Measurements from ENCODE around the gene TMEM129.
A peak's percentile ranks its signal among the peaks of the same experiment; 100 is the strongest.

TMEM129 gene

GRCh38 chr4:1746919-1747602, 25.9 kb upstream of the TMEM129 start:
- no peak for TF ChIP-seq CTCF (IDR thresholded peaks at IDR 0.05; ENCODE audit: low read depth, low read length, poor library complexity, severe bottlenecking)
- TF ChIP-seq EZH2phosphoT487 (IDR thresholded peaks at IDR 0.05; ENCODE audit: borderline replicate concordance, low read length) = no peak
- Histone ChIP-seq H3K4me1 (ENCODE audit: control insufficient read depth, low read length) (0 out of 2 replicates have a peak, but pooled peaks cover 4% of the 10 kb centered on the region), H3K4me2 (ENCODE audit: low read length) (no peak overlapping the region), H3K79me2 (ENCODE audit: control insufficient read depth, low read length) (no peaks in the 10 kb centered on the region), H3F3A (ENCODE audit: control insufficient read depth, insufficient read depth) (peaks cover 24% of the 10 kb centered on the region), H3K36me3 (ENCODE audit: control insufficient read depth, low read length) (peaks cover 32% of the 10 kb centered on the region), H3K9me2 (replicated peaks; ENCODE audit: control insufficient read depth, low read length) (no peaks in the 10 kb centered on the region), H3K9me3 (ENCODE audit: control insufficient read depth, insufficient read depth, low read length) (no peaks in the 10 kb centered on the region), H3K27me3 (ENCODE audit: control insufficient read depth, low read length) (no peaks in the 10 kb centered on the region; the same call in 1 of the 2 replicates), H3K4me3 (ENCODE audit: low read length) (no peak overlapping the region), H4K20me1 (ENCODE audit: control insufficient read depth, insufficient read depth, low read depth, low read length) (no peaks in the 10 kb centered on the region), H3K27ac (ENCODE audit: low read depth, low read length) (no peak overlapping the region)

GRCh38 chr4:1746265-1746691, 25.2 kb upstream of the TMEM129 start:
- Histone ChIP-seq H3K4me3 (ENCODE audit: low read length) (no peak overlapping the region), H3K9me2 (replicated peaks; ENCODE audit: control insufficient read depth, low read length) (no peaks in the 10 kb centered on the region), H3F3A (ENCODE audit: control insufficient read depth, insufficient read depth) (peaks cover 31% of the 10 kb centered on the region), H3K27me3 (ENCODE audit: control insufficient read depth, low read length) (no peaks in the 10 kb centered on the region; the same call in 1 of the 2 replicates), H4K20me1 (ENCODE audit: control insufficient read depth, insufficient read depth, low read depth, low read length) (no peaks in the 10 kb centered on the region; the same call in 1 of the 2 replicates), H3K9me3 (ENCODE audit: control insufficient read depth, insufficient read depth, low read length) (no peaks in the 10 kb centered on the region), H3K4me1 (ENCODE audit: control insufficient read depth, low read length) (0 out of 2 replicates have a peak, but pooled peaks cover 4% of the 10 kb centered on the region), H3K36me3 (ENCODE audit: control insufficient read depth, low read length) (peaks cover 40% of the 10 kb centered on the region), H3K27ac (ENCODE audit: low read depth, low read length) (no peak overlapping the region), H3K79me2 (ENCODE audit: control insufficient read depth, low read length) (no peaks in the 10 kb centered on the region), H3K4me2 (ENCODE audit: low read length) (no peak overlapping the region)
- TF ChIP-seq EZH2phosphoT487 (IDR thresholded peaks at IDR 0.05; ENCODE audit: borderline replicate concordance, low read length) (no peak), CTCF (IDR thresholded peaks at IDR 0.05; ENCODE audit: low read depth, low read length, poor library complexity, severe bottlenecking) (peak; percentile 96)

GRCh38 chr4:1745697-1746096, 24.6 kb upstream of the TMEM129 start:
- no peaks in the 10 kb centered on the region for H3K79me2 ChIP-seq (ENCODE audit: control insufficient read depth, low read length)
- no peaks in the 10 kb centered on the region for H3K9me3 ChIP-seq (ENCODE audit: control insufficient read depth, insufficient read depth, low read length)
- H3K27ac ChIP-seq (ENCODE audit: low read depth, low read length) = no peak overlapping the region
- H4K20me1 ChIP-seq (ENCODE audit: control insufficient read depth, insufficient read depth, low read depth, low read length) = no peaks in the 10 kb centered on the region; the same call in 1 of the 2 replicates
- H3K9me2 ChIP-seq (replicated peaks; ENCODE audit: control insufficient read depth, low read length) = no peaks in the 10 kb centered on the region
- peaks cover 36% of the 10 kb centered on the region for H3F3A ChIP-seq (ENCODE audit: control insufficient read depth, insufficient read depth)
- 0 out of 2 replicates have a peak, but pooled peaks cover 4% of the 10 kb centered on the region for H3K4me1 ChIP-seq (ENCODE audit: control insufficient read depth, low read length)
- TF ChIP-seq CTCF (IDR thresholded peaks at IDR 0.05; ENCODE audit: low read depth, low read length, poor library complexity, severe bottlenecking) (no peak), EZH2phosphoT487 (IDR thresholded peaks at IDR 0.05; ENCODE audit: borderline replicate concordance, low read length) (no peak)
- H3K4me3 ChIP-seq (ENCODE audit: low read length) = no peak overlapping the region
- no peak overlapping the region for H3K4me2 ChIP-seq (ENCODE audit: low read length)
- peaks cover 46% of the 10 kb centered on the region for H3K36me3 ChIP-seq (ENCODE audit: control insufficient read depth, low read length)
- no peaks in the 10 kb centered on the region; the same call in 1 of the 2 replicates for H3K27me3 ChIP-seq (ENCODE audit: control insufficient read depth, low read length)
